ENCODE measurements around the gene KBTBD8. TPM values are rescaled to one million over a fixed set of nuclear protein-coding genes. Genes with fewer than 3 reads are reported as not detected.

The KBTBD8 gene
- total and polyA plus RNA-seq, 2 of the 13 experiments (the other 11 are each of a cell fraction or from before 2014, with no cell fraction given): 1.1 to 7.6 TPM

GRCh38 chr3:66971891-66972551 lies 26.1 kb upstream of the KBTBD8 start (continued):
- TF ChIP-seq FOXK1 (CRISPR knock-in tag; IDR thresholded peaks at IDR 0.05; ENCODE audit: borderline replicate concordance, low read depth): peak; percentile 25; the same call in 1 of the 2 replicates
- peak; percentile 50 for TF ChIP-seq MAX (IDR thresholded peaks at IDR 0.05)
- peak; percentile 53; the same call in 1 of the 2 replicates for TF ChIP-seq NFKBIZ (CRISPR knock-in tag; IDR thresholded peaks at IDR 0.05)
- 0 out of 2 replicates have a peak, but pooled peaks have one; percentile 7 for TF ChIP-seq PATZ1 (CRISPR knock-in tag; IDR thresholded peaks at IDR 0.05)
- TF ChIP-seq CCDC6 (CRISPR knock-in tag; IDR thresholded peaks at IDR 0.05): no peak
- peak; percentile 71; the same call in 1 of the 2 replicates for TF ChIP-seq ZNF614 (CRISPR knock-in tag; IDR thresholded peaks at IDR 0.05; ENCODE audit: borderline replicate concordance)
- 0 out of 2 replicates have a peak, but pooled peaks have one; percentile 41 for TF ChIP-seq EEA1 (CRISPR knock-in tag; IDR thresholded peaks at IDR 0.05; ENCODE audit: borderline replicate concordance)
- TF ChIP-seq CENPBD1 (CRISPR knock-in tag; IDR thresholded peaks at IDR 0.05; ENCODE audit: borderline replicate concordance, low read depth): no peak
- peak; percentile 34; the same call in 1 of the 2 replicates for TF ChIP-seq ZNF350 (CRISPR knock-in tag; IDR thresholded peaks at IDR 0.05; ENCODE audit: borderline replicate concordance, low read depth)
- peak; percentile 35; the same call in 1 of the 2 replicates for TF ChIP-seq KDM2A (CRISPR knock-in tag; IDR thresholded peaks at IDR 0.05; ENCODE audit: borderline replicate concordance, low read depth)
- no peak; the same call in 1 of the 2 replicates for TF ChIP-seq RNF2 (conservative IDR thresholded peaks at IDR 0.05; ENCODE audit: low read depth)
- no peak for TF ChIP-seq ZNF552 (CRISPR knock-in tag; IDR thresholded peaks at IDR 0.05; ENCODE audit: borderline replicate concordance)
- no peak for TF ChIP-seq ZEB1 (IDR thresholded peaks at IDR 0.05; ENCODE audit: insufficient replicate concordance, low read depth)
- no peak for TF ChIP-seq ZNF354B (CRISPR knock-in tag; IDR thresholded peaks at IDR 0.05)
- 0 out of 2 replicates have a peak, but pooled peaks have one; percentile 25 for TF ChIP-seq ERF (CRISPR knock-in tag; IDR thresholded peaks at IDR 0.05)
- no peak for TF ChIP-seq ZBTB26 (CRISPR knock-in tag; IDR thresholded peaks at IDR 0.05; ENCODE audit: borderline replicate concordance)
- TF ChIP-seq ZNF513 (CRISPR knock-in tag; conservative IDR thresholded peaks at IDR 0.05): no peak
- no peak for TF ChIP-seq ZNF83 (CRISPR knock-in tag; IDR thresholded peaks at IDR 0.05; ENCODE audit: borderline replicate concordance)
- no peak for TF ChIP-seq ZNF512B (CRISPR knock-in tag; IDR thresholded peaks at IDR 0.05; ENCODE audit: borderline replicate concordance)
- TF ChIP-seq KLF11 (CRISPR knock-in tag; IDR thresholded peaks at IDR 0.05): peak; percentile 28; the same call in 1 of the 2 replicates

Measured in HepG2 (cell line).